ENCODE measurements around the gene CASKIN2.

The CASKIN2 gene

DNA sequence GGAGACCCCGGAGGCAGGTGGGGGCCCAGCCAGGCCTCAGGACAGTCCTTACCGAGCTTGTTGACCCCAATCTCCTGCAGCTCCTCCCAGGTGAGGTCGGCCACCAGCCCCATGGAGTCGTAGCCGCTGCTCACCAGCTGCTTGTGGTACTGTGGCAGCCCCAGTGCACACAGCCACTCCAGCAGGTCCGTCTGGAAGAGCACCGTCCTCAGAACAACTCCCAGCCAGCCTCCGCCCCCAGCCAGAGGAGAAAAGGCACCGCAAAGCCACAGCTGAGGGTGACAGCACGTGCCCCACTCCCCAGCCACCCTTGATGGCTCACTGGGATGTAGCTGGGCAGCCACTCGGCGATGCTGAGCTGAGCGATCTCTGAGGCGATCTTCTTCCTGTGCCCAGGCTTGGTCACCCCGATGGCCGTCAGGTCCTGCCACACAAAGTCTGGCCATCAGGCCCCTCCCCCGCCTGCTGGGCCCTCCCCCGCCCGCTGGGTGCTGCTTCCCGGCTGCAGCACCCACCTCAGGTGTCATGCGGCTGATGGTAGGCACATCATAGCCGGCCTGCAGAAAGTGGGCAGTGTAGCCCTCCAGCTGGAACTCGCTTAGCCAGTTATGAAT lies 11.9 kb downstream of the CASKIN2 start:
- no peak for DNase-seq

GRCh38 chr17:75502721-75503329 lies 12.5 kb downstream of the CASKIN2 start:
- DNase-seq, result no peak

DNA sequence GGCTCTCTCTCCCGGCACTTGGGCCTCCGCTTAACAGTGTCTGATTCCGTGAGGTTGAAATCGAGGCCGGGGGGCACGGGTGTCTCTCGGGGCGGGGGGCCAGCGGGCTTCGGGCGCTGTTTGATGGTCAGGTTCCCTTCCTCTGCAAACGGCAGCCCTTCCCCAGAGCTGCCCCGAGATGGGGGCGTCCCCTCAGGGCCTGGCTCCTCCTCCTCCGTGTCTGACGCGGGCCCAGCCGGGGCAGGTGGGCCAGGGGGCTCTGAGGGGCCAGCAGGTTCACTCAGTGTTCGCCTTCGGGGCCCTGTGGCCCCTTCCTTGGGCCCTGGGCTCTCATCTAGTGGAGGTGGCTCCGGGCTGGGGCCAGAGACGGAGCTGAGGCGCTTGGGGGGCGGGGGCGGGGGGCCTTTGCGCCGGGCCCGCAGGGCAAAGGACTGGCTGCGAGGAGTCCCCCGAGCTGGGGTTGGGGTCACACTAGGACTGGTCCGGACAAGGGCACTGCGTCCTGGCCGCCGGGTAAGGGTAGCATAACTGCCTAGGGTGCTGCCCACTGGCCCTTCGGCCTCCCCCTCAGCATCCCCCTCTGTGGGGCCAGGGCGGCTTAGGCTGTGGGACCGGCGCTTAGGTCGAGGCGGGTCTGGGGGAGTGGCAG lies 13.1 kb downstream of the CASKIN2 start:
- no peak for DNase-seq

DNA sequence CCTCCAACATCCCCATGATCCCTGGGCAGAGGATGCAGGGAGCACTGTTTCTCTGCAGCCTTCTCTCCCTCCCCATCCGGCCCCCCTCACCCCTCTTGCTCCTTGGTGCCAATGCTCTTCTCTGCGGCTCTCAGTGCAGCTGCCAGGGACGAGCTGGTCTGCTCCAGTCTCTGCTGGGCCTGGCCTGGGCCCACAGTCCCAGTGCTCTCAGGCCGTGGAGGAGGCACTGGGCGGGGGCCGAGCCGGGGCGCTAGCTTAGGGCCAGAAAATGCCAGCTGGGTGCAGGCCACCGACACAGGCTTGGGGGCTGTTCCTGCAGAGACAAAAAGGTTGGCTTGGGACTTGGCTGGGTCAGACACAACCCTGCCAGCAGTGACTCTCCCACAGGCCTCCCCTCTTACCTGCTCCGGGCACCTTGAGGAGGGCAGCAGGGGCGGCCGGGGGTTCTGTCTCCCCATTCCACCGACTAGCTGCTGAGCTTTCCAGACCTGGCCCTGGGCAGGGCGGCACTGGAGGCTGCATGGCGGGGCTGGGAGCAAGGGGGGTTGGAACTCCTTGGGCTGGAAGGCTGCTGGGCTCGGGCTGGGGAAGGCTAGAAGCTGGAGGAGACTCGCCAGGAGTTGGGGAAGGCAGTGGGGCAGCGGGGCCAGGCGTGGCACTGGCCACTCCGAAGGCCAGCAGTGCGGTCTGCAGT lies 13.8 kb downstream of the CASKIN2 start:
- DNase-seq, result no peak

- DNase-seq, result no peak
These were observed 14.7 kb downstream of the CASKIN2 start for GRCh38 chr17:75500419-75501216.

GRCh38 chr17:75499313-75500022 lies 15.9 kb downstream of the CASKIN2 start:
- DNase-seq, result no peak

GRCh38 chr17:75498726-75499213 lies 16.6 kb downstream of the CASKIN2 start:
- DNase-seq, result no peak

DNA sequence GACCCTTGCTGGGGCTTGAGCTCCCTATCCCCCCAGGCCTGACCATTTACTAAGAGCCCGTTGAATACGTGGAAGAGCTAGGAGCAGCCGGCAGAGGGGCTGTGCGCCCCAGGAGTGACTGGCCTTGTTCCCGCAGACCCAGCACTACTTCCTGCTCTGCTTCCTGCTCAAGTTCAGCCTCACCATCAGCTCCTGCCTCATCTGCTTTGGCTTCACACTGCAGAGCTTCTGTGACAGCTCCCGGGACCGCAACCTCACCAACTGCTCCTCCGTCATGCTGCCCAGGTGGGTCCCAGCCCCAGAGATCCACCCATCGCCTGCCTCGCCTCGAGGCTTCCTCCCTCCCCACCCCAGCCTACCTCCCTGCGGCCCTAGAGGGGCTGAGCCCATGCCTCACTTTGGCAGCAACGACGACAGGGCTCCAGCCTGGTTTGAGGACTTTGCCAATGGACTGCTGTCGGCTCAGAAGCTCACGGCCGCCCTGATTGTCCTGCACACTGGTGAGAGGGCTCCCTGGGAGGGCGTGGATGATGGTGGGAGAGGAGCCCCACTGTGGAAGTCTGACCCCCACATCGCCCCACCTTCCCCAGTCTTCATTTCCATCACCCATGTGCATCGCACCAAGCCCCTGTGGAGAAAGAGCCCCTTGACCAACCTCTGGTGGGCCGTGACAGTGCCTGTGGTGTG lies 17.2 kb downstream of the CASKIN2 start:
- no peak for DNase-seq

GRCh38 chr17:75496005-75496404 lies 19.3 kb downstream of the CASKIN2 start:
- no peak for DNase-seq

- no peak for DNase-seq
These were observed 20.9 kb downstream of the CASKIN2 start for GRCh38 chr17:75494326-75494877.

GRCh38 chr17:75493476-75494129 lies 21.7 kb downstream of the CASKIN2 start:
- DNase-seq, result no peak

- no peak for DNase-seq
These were observed 22.7 kb downstream of the CASKIN2 start for GRCh38 chr17:75492555-75493168.

GRCh38 chr17:75491680-75492079 lies 23.7 kb downstream of the CASKIN2 start:
- no peak for DNase-seq

GRCh38 chr17:75490953-75491649 lies 24.2 kb downstream of the CASKIN2 start:
- DNase-seq, result no peak

DNA sequence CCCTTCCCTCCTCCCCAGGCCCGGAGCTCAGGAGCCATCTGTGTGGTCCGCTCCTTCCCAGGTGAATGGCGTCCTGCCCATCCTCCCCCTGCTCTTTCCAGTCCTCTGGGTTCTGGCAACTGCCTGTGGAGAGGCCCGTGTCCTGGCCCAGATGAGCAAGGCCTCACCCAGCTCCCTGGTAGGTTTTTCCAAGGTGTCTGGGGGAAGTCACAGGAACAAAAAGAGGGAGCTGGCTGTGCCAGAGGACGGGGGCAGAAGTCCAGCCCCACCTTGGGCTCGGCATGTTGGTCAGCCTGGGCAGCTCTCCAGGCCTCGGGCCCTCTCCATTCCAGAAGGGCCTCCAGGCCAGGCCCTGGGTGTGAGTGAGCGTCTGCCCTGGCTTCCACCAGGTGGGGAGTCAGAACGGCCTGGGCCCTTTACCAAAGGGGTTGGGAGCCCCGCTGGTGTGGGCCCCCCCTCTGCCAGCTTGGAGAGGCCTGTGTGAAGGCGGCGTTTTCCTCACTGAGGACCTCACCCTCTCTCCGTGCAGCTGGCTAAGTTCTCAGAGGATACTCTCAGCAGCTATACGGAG lies 25.1 kb downstream of the CASKIN2 start:
- DNase-seq, result no peak

GRCh38 chr17:75489511-75489955 lies 25.8 kb downstream of the CASKIN2 start:
- DNase-seq, result no peak

- DNase-seq, result no peak
These were observed 26.4 kb downstream of the CASKIN2 start for GRCh38 chr17:75488693-75489510.

Data from effector CD4-positive, alpha-beta T cell (primary cell).